Measurements from ENCODE around the gene CEP104.

GRCh38 chr1:3774946-3775489 lies 82.0 kb downstream of the CEP104 start:
- TF ChIP-seq CTCF (IDR thresholded peaks at IDR 0.05; ENCODE audit: poor library complexity) = no peak
- no peak for TF ChIP-seq EZH2 (IDR thresholded peaks at IDR 0.05; ENCODE audit: borderline replicate concordance)
- no peak for TF ChIP-seq EZH2phosphoT487 (IDR thresholded peaks at IDR 0.05; ENCODE audit: low read depth, severe bottlenecking, unreplicated experiment)
